ENCODE data around the gene HOXA3.

Gene HOXA3

GRCh38 chr7:27099453-27100370 lies 52.7 kb downstream of the HOXA3 start:
- peak overlapping the region; percentile 78 to 87 for H3K4me3 ChIP-seq (ENCODE audit: low read depth in 1 of 2, low read length in 2 of 2)
- H3K9me3 ChIP-seq (ENCODE audit: control insufficient read depth in 1 of 2, low read length in 2 of 2) = no peaks in the 10 kb centered on the region
- H3K9ac ChIP-seq (ENCODE audit: low read depth in 1 of 2, low read length in 2 of 2) = peak overlapping the region; percentile 32 to 71
- H3K27me3 ChIP-seq (ENCODE audit: control insufficient read depth in 1 of 2, insufficient read depth in 2 of 2, low read length in 2 of 2) = peaks cover 80 to 85% of the 10 kb centered on the region in 2 donors
- peaks cover 0 to 3% of the 10 kb centered on the region in 2 donors for H3K36me3 ChIP-seq (ENCODE audit: control insufficient read depth in 1 of 2, insufficient read depth in 2 of 2, low read length in 2 of 2)
- H3K27ac ChIP-seq (ENCODE audit: low read depth, low read length) = no peak overlapping the region
- peaks cover 25 to 33% of the 10 kb centered on the region in 2 donors for H3K4me1 ChIP-seq (ENCODE audit: control insufficient read depth in 1 of 2, insufficient read depth in 2 of 2, low read length in 2 of 2)

GRCh38 chr7:27098578-27099451 lies 53.6 kb downstream of the HOXA3 start:
- no peaks in the 10 kb centered on the region for H3K9me3 ChIP-seq (ENCODE audit: control insufficient read depth in 1 of 2, low read length in 2 of 2)
- peaks cover 0 to 3% of the 10 kb centered on the region in 2 donors for H3K36me3 ChIP-seq (ENCODE audit: control insufficient read depth in 1 of 2, insufficient read depth in 2 of 2, low read length in 2 of 2)
- peaks cover 81 to 86% of the 10 kb centered on the region in 2 donors for H3K27me3 ChIP-seq (ENCODE audit: control insufficient read depth in 1 of 2, insufficient read depth in 2 of 2, low read length in 2 of 2)
- peak overlapping the region; percentile 78 to 87 for H3K4me3 ChIP-seq (ENCODE audit: low read depth in 1 of 2, low read length in 2 of 2)
- H3K9ac ChIP-seq (ENCODE audit: low read depth in 1 of 2, low read length in 2 of 2) = peak overlapping the region; percentile 63 to 71
- peaks cover 25 to 35% of the 10 kb centered on the region in 2 donors for H3K4me1 ChIP-seq (ENCODE audit: control insufficient read depth in 1 of 2, insufficient read depth in 2 of 2, low read length in 2 of 2)
- H3K27ac ChIP-seq (ENCODE audit: low read depth, low read length) = peak overlapping the region; percentile 74

GRCh38 chr7:27097686-27098577 lies 54.5 kb downstream of the HOXA3 start:
- Histone ChIP-seq H3K9ac (ENCODE audit: low read depth in 1 of 2, low read length in 2 of 2) (peak overlapping the region; percentile 71 to 84), H3K4me3 (ENCODE audit: low read depth in 1 of 2, low read length in 2 of 2) (peak overlapping the region; percentile 78 to 87)

GRCh38 chr7:27096768-27097514 lies 55.4 kb downstream of the HOXA3 start:
- Histone ChIP-seq H3K9me3 (ENCODE audit: control insufficient read depth in 1 of 2, low read length in 2 of 2) (no peaks in the 10 kb centered on the region), H3K4me1 (ENCODE audit: control insufficient read depth in 1 of 2, insufficient read depth in 2 of 2, low read length in 2 of 2) (peaks cover 17 to 35% of the 10 kb centered on the region in 2 donors), H3K36me3 (ENCODE audit: control insufficient read depth in 1 of 2, insufficient read depth in 2 of 2, low read length in 2 of 2) (peaks cover 0 to 3% of the 10 kb centered on the region in 2 donors), H3K27me3 (ENCODE audit: control insufficient read depth in 1 of 2, insufficient read depth in 2 of 2, low read length in 2 of 2) (peaks cover 68 to 82% of the 10 kb centered on the region in 2 donors), H3K4me3 (ENCODE audit: low read depth in 1 of 2, low read length in 2 of 2) (peak overlapping the region; percentile 78 to 87), H3K9ac (ENCODE audit: low read depth in 1 of 2, low read length in 2 of 2) (peak overlapping the region; percentile 71 to 84), H3K27ac (ENCODE audit: low read depth, low read length) (peak overlapping the region; percentile 85)

More at GRCh38 chr7:27097686-27098577, 54.5 kb downstream of the HOXA3 start:
- Histone ChIP-seq H3K27ac (ENCODE audit: low read depth, low read length) (peak overlapping the region; percentile 74), H3K27me3 (ENCODE audit: control insufficient read depth in 1 of 2, insufficient read depth in 2 of 2, low read length in 2 of 2) (peaks cover 72 to 86% of the 10 kb centered on the region in 2 donors), H3K36me3 (ENCODE audit: control insufficient read depth in 1 of 2, insufficient read depth in 2 of 2, low read length in 2 of 2) (peaks cover 0 to 3% of the 10 kb centered on the region in 2 donors), H3K9me3 (ENCODE audit: control insufficient read depth in 1 of 2, low read length in 2 of 2) (no peaks in the 10 kb centered on the region), H3K4me1 (ENCODE audit: control insufficient read depth in 1 of 2, insufficient read depth in 2 of 2, low read length in 2 of 2) (peaks cover 25 to 35% of the 10 kb centered on the region in 2 donors)

DNA sequence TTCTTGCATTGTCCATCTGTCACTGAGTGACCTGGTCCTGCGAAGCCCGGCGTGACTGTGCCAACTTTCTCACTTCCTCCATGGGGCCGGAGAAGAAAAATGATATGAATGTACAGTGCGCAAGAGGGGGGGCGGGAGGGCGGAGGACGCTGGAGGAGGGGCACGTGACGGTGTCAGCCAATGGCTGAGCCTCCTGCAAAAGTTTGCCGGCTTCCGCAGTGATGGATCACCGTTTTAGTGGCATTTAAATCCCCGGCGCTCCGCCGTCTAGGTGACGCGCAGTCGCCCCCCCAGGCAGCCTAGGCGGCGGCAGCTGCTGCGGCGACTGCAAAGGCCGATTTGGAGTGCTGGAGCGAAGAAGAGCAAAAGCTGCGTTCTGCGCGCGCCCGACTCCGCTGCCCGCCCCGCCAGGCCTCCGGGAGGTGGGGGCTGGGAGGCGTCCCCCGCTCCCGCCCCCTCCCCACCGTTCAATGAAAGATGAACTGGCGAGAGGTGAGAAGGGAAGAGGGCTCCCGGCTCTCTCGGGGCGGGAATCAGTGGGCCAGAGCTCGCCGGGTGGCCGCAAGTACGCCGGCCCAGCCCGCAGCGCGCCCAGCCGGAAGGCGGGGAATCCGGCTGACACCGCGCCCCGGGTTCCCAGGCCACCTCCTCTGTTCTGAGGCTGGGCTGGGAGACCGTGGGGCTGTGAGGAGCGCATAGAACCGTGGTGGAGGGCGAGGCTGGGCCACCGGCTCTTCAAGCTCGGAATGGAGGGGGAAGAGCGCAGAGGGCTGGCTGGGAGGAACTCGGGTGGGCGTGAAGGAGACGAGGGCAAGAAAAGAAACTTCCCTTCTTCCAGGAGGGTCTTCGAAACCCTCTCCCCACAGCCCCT lies 56.3 kb downstream of the HOXA3 start, which contains the start of gene HOXA1:
TSS of gene HOXA1 (minus strand) at position 104 of the 871 bp plus-strand sequence. CDS start at position 16, 88 bp downstream.
- Histone ChIP-seq H3K4me1 (ENCODE audit: control insufficient read depth in 1 of 2, insufficient read depth in 2 of 2, low read length in 2 of 2) (peaks cover 17 to 35% of the 10 kb centered on the region in 2 donors), H3K36me3 (ENCODE audit: control insufficient read depth in 1 of 2, insufficient read depth in 2 of 2, low read length in 2 of 2) (peaks cover 0 to 3% of the 10 kb centered on the region in 2 donors), H3K4me3 (ENCODE audit: low read depth in 1 of 2, low read length in 2 of 2) (peak within 1 kb of the TSS; percentile 78 to 87), H3K9me3 (ENCODE audit: control insufficient read depth in 1 of 2, low read length in 2 of 2) (no peaks in the 10 kb centered on the region), H3K27ac (ENCODE audit: low read depth, low read length) (peak within 1 kb of the TSS; percentile 85), H3K27me3 (ENCODE audit: control insufficient read depth in 1 of 2, insufficient read depth in 2 of 2, low read length in 2 of 2) (peaks cover 60 to 82% of the 10 kb centered on the region in 2 donors), H3K9ac (ENCODE audit: low read depth in 1 of 2, low read length in 2 of 2) (peak within 1 kb of the TSS; percentile 71 to 84)

- Histone ChIP-seq H3K9ac (ENCODE audit: low read depth in 1 of 2, low read length in 2 of 2) (peak overlapping the region in 1 of 2 donors; percentile 37), H3K4me1 (ENCODE audit: control insufficient read depth in 1 of 2, insufficient read depth in 2 of 2, low read length in 2 of 2) (peaks cover 17 to 35% of the 10 kb centered on the region in 2 donors), H3K9me3 (ENCODE audit: control insufficient read depth in 1 of 2, low read length in 2 of 2) (no peaks in the 10 kb centered on the region), H3K27ac (ENCODE audit: low read depth, low read length) (no peak overlapping the region), H3K36me3 (ENCODE audit: control insufficient read depth in 1 of 2, insufficient read depth in 2 of 2, low read length in 2 of 2) (peaks cover 0 to 3% of the 10 kb centered on the region in 2 donors), H3K27me3 (ENCODE audit: control insufficient read depth in 1 of 2, insufficient read depth in 2 of 2, low read length in 2 of 2) (peaks cover 55 to 82% of the 10 kb centered on the region in 2 donors), H3K4me3 (ENCODE audit: low read depth in 1 of 2, low read length in 2 of 2) (peak overlapping the region; percentile 78 to 87)
Measured at GRCh38 chr7:27095050-27095896, 57.1 kb downstream of the HOXA3 start.

- Histone ChIP-seq H3K4me1 (ENCODE audit: control insufficient read depth in 1 of 2, insufficient read depth in 2 of 2, low read length in 2 of 2) (peaks cover 14 to 35% of the 10 kb centered on the region in 2 donors), H3K36me3 (ENCODE audit: control insufficient read depth in 1 of 2, insufficient read depth in 2 of 2, low read length in 2 of 2) (peaks cover 0 to 3% of the 10 kb centered on the region in 2 donors), H3K27ac (ENCODE audit: low read depth, low read length) (no peak overlapping the region), H3K27me3 (ENCODE audit: control insufficient read depth in 1 of 2, insufficient read depth in 2 of 2, low read length in 2 of 2) (peaks cover 55 to 79% of the 10 kb centered on the region in 2 donors), H3K4me3 (ENCODE audit: low read depth in 1 of 2, low read length in 2 of 2) (no peak overlapping the region), H3K9me3 (ENCODE audit: control insufficient read depth in 1 of 2, low read length in 2 of 2) (no peaks in the 10 kb centered on the region), H3K9ac (ENCODE audit: low read depth in 1 of 2, low read length in 2 of 2) (no peak overlapping the region)
Measured at GRCh38 chr7:27094304-27095049, 57.9 kb downstream of the HOXA3 start.

Measured in duodenal mucosa (tissue), 2 donors.